ENCODE measurements around the gene SNAPC4.

DNA sequence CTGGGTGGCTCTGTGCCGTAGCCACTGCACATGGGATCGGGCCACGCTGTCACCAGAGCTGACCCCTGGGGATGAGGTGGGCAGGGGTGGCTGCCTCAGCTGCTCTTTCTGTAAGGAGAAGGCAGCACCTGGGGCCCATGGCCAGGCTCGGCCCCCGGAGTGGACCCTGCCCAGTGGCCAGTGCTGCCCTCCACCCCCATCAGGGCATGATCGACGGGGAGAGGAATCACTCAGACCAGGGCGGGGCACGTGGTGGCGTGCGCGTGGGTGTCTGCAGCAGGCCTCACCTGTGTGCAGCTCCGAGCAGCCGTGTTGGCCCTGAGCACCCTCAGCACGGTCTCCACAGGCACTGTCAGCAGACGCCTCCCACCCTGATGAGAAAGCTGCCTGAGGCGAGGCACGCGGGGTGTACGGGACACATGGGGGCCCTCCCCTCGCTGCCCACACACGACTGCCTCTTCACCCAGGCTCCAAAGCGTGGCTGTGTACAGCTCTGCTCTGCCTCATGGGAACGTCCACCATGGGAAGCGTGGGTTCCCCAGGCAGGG lies 17.9 kb downstream of the SNAPC4 start:
- TF ChIP-seq, protein P1, sequence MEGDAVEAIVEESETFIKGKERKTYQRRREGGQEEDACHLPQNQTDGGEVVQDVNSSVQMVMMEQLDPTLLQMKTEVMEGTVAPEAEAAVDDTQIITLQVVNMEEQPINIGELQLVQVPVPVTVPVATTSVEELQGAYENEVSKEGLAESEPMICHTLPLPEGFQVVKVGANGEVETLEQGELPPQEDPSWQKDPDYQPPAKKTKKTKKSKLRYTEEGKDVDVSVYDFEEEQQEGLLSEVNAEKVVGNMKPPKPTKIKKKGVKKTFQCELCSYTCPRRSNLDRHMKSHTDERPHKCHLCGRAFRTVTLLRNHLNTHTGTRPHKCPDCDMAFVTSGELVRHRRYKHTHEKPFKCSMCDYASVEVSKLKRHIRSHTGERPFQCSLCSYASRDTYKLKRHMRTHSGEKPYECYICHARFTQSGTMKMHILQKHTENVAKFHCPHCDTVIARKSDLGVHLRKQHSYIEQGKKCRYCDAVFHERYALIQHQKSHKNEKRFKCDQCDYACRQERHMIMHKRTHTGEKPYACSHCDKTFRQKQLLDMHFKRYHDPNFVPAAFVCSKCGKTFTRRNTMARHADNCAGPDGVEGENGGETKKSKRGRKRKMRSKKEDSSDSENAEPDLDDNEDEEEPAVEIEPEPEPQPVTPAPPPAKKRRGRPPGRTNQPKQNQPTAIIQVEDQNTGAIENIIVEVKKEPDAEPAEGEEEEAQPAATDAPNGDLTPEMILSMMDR (IDR thresholded peaks at IDR 0.05), result no peak
- TF ChIP-seq POLR2AphosphoS5 (IDR thresholded peaks at IDR 0.05) (no peak), POLR2A (IDR thresholded peaks at IDR 0.05) (no peak)

Data from transverse colon (tissue), 4 donors.